ENCODE results near the gene OPRL1.
A peak's percentile ranks its signal among the peaks of the same experiment; 100 is the strongest.

The OPRL1 gene

DNA sequence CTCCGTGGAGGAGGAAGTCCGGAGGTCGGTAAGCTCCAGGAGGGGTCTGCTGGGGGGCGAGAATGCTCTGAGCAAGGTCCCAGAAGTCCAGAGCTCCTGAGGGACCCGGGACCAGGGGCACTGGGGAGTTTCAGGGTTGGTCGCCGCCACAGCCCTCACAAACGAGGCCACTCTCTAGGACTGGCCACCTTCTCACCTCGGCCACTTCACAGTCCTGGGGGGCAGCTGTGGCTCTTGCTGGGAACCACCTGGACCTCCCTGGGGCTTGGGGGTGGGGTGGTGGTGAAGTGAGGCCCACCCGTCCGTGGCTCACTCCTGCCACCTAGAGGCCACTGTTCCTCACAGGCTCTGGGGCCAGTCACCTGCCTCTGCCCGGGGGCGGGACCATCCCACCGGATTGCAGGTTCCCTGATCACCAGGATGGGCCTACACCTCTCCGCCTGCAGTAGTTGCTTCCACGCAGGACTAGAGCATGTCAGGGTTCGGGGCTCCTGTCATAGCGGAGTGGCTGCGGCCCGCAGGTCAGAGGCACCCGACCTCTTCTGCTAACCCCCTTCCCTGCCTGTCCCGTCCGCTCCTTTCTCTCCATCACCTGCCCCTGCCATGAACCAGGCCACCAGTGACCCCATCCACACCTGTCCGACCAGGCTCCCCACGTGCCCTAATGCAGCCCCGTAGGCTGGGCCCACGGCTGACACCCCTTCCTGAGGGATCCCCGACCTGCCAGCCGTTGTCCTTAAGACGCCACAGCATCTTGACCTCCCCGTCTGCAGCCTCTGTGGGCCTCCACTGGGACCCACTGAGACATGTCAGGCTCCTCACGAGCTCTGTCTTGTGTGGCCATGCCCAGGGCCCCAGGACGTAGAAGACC lies 22.0 kb upstream of the OPRL1 start:
- TF ChIP-seq, protein P1, sequence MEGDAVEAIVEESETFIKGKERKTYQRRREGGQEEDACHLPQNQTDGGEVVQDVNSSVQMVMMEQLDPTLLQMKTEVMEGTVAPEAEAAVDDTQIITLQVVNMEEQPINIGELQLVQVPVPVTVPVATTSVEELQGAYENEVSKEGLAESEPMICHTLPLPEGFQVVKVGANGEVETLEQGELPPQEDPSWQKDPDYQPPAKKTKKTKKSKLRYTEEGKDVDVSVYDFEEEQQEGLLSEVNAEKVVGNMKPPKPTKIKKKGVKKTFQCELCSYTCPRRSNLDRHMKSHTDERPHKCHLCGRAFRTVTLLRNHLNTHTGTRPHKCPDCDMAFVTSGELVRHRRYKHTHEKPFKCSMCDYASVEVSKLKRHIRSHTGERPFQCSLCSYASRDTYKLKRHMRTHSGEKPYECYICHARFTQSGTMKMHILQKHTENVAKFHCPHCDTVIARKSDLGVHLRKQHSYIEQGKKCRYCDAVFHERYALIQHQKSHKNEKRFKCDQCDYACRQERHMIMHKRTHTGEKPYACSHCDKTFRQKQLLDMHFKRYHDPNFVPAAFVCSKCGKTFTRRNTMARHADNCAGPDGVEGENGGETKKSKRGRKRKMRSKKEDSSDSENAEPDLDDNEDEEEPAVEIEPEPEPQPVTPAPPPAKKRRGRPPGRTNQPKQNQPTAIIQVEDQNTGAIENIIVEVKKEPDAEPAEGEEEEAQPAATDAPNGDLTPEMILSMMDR (IDR thresholded peaks at IDR 0.05; ENCODE audit: insufficient read depth, low read length, missing control alignments), result peak; percentile 95
- H3K4me3 ChIP-seq (ENCODE audit: low read depth, low read length), result no peak overlapping the region
- DNase-seq (ENCODE audit: low read depth, low spot score), result no peak
- POLR2A ChIA-PET, result no interaction called here
- CTCF ChIA-PET, result interaction anchor here (0.6 to 7.3 kb wide), 17 partner anchors 8 to 101 kb away, joined by 3 to 54 read pairs (median 4); partner anchors contain the start of genes LKAAEAR1, OPRL1, PRPF6 and RGS19

DNA sequence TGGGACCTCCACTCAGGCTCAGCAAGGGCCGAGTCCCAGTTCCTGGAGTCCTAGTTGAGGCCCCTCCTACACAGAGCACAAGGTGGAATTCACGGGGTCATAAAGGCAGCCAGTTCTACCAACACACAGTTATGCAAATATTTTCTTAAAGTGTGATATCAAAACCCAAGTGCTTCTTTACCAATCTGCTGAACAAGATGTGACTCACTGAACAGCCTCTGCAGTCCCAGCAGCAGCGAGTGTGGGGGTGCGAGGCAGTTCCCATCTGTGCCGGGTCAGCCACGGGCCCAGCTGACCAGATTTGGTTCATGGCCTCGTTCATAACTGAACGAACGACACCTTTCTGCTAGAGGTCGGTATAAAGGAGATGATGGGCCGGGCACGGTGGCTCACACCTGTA lies 21.3 kb upstream of the OPRL1 start:
- TF ChIP-seq, protein P1 (IDR thresholded peaks at IDR 0.05; ENCODE audit: insufficient read depth, low read length, missing control alignments), result no peak
- ChIA-PET CTCF (interaction anchor here (0.8 to 7.3 kb wide), 7 partner anchors 8 to 78 kb away, joined by 3 to 54 read pairs (median 6); partner anchors contain the start of genes LKAAEAR1, PRPF6 and SAMD10), POLR2A (no interaction called here)
- H3K4me3 ChIP-seq (ENCODE audit: low read depth, low read length), result no peak overlapping the region
- DNase-seq (ENCODE audit: low read depth, low spot score), result no peak

DNA sequence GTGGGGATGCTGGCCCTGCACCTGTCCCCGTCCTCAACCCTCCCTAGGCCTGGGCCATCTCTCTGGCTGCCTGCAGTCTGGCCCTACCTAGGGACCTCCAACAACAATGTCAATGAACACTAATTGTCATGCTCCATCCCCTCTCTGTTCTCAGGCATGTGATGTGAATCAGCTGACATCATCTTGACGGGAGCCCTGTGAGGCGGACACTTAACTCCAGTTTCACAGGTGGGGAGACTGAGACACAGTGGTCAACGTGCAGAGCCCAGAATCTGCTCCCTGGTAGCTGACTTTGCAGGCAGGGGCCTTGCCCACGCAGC lies 17.6 kb upstream of the OPRL1 start:
- no peak for DNase-seq (ENCODE audit: low read depth, low spot score)
- CTCF ChIA-PET, result interaction anchor here (0.7 to 7.3 kb wide), 9 partner anchors 9 to 88 kb away, joined by 3 to 54 read pairs (median 3); partner anchors contain the start of genes LKAAEAR1 and RGS19
- POLR2A ChIA-PET, result interaction anchor here (0.6 to 1.5 kb wide), 6 partner anchors 8 to 57 kb away, joined by 3 to 6 read pairs (median 3); no protein-coding TSS in a partner anchor
- H3K4me3 ChIP-seq (ENCODE audit: low read depth, low read length), result peak overlapping the region; percentile 66
- TF ChIP-seq, protein P1 (IDR thresholded peaks at IDR 0.05; ENCODE audit: insufficient read depth, low read length, missing control alignments), result no peak

DNA sequence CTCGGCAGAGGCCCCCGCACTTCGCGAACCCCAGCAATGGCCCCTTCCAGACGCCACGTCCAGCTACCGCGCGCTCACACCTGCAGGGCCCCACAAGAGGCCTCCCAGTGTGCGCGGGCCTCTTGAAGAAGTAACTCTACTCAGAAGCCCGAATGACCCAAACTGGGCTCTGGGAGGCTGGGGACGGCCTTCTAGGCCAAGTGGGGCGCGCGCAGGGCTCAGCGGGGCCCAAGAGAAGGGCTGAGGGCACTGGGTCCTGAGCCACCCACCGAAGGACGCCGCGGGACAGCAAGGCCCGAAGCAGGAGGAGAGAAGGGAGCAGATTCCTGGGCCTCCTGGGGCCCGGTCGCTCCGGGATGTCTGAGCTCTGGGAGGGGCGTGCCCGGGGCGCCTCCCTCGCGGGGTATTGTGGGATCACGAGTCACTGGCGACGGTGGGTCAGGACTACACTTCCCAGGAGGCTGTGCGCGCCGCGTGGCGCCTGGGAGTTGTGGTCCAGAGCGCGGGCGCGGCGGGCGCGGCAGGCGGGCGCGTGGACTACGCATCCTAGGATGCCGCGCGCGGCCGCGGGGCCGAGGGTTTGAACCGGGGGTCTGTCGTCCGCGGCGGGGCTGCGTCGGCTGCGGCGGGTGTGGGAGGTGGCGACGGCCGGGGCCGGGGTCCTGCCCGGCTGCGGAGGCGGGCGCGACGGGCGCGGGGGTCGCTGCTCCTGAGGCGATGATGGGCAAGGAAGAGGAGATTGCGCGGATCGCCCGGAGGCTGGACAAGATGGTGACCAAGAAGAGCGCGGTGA lies 17.1 kb upstream of the OPRL1 start, which contains the start of gene TCEA2:
Gene TCEA2 (plus strand): TSS at position 603 of the 793 bp plus-strand sequence. CDS start 115 bp downstream, at position 718.
- H3K4me3 ChIP-seq (ENCODE audit: low read depth, low read length), result peak within 1 kb of the TSS; percentile 84
- DNase-seq (ENCODE audit: low read depth, low spot score), result peak; percentile 68
- POLR2A ChIA-PET, result interaction anchor here (0.6 to 1.5 kb wide), 8 partner anchors 8 to 322 kb away, joined by 3 to 6 read pairs (median 3); no protein-coding TSS in a partner anchor
- CTCF ChIA-PET, result interaction anchor here (0.7 to 7.3 kb wide), 8 partner anchors 9 to 89 kb away, joined by 3 to 54 read pairs (median 4); partner anchors contain the start of gene LKAAEAR1
- TF ChIP-seq, protein P1 (IDR thresholded peaks at IDR 0.05; ENCODE audit: insufficient read depth, low read length, missing control alignments), result no peak

DNA sequence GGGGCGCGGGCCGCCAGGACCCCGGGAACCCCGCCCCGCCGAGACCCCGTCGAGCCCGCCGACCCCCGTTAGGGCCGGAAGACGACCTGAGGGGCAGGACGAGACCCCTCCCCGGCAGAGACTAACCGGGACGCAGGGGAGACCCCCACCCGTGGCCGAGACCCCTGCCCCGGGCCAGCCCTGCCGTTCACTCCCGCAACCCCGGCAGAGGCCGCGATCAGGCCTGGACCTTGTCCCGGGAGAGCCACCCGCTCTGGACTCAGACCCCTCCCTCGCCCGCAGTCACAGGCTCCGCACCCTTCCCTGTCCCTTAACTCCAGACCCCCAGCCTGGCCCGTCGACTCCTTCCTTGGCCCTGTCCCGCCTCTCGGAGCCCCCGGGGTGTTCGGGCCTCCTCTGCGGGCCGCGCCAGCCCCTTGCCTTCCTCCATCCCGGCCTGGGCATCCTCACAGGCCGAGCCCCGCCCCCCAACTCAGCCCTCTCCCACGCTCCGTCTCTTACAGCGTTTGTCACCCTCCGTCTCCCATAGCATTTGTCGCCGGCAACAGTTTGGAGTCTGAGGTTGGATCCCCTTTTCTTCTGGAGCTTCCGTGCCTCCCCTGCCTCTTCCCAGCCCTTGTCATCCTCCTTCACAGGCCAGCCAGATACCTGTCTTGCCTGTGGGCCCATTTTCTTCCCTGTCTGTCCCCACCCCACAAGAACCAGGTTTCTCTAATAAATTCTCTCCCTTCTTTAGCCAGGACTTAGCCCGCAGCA lies 16.3 kb upstream of the OPRL1 start:
- ChIA-PET CTCF (interaction anchor here (0.6 to 7.3 kb wide), 7 partner anchors 10 to 83 kb away, joined by 3 to 54 read pairs (median 4); partner anchors contain the start of gene LKAAEAR1), POLR2A (interaction anchor here (0.5 to 1.5 kb wide), 9 partner anchors 8 to 538 kb away, joined by 3 to 6 read pairs (median 3); no protein-coding TSS in a partner anchor)
- TF ChIP-seq, protein P1 (IDR thresholded peaks at IDR 0.05; ENCODE audit: insufficient read depth, low read length, missing control alignments), result no peak
- no peak for DNase-seq (ENCODE audit: low read depth, low spot score)
- peak overlapping the region; percentile 84 for H3K4me3 ChIP-seq (ENCODE audit: low read depth, low read length)
